IMR-90 (cell line): ENCODE measurements around the gene CFAP92. TPM values are rescaled to one million over a fixed set of nuclear protein-coding genes. Genes with fewer than 3 reads are reported as not detected.

Source experiments
- ATAC-seq: fragments of 200-7000 bp; cut with Tn5 transposase; 2 replicates; pipeline ENCODE4 v1.9.1; 2020; ENCODE audit warnings: low read depth, mild to moderate bottlenecking, moderate library complexity
- BruUV-seq: library from RNA; stranded (reverse); fragments of 400-500 nt; replicated peaks from 2 replicates; lab custom pipeline; 2021; lab: Mats Ljungman, UMichigan
- CTCF ChIA-PET: fragments of 300-600 bp; formaldehyde crosslinking; extraction: SDS; loops from one replicate; lab custom pipeline; 2021; ENCODE audit warnings: antibody characterized with exemption; lab: Yijun Ruan, JAX
- POLR2A ChIA-PET: fragments of 300-600 bp; sonication (Branson Sonifier 250); formaldehyde crosslinking; loops from one replicate; lab custom pipeline; 2022; ENCODE audit warnings: antibody characterized with exemption; ENCODE audit not compliant: unreplicated experiment; lab: Charles Lee
- DNase-seq: peaks from one replicate; pipeline ENCODE4 v3.0.0; 2013
- H2AFZ ChIP-seq: replicated peaks from 2 replicates; pipeline ENCODE3; 2013; ENCODE audit warnings: low read length, mild to moderate bottlenecking; ENCODE audit not compliant: poor library complexity
- H2AK5ac ChIP-seq: 2 replicates; pipeline ENCODE4 v1.6.1; 2013; ENCODE audit warnings: low read depth, low read length, inconsistent platforms
- H2AK9ac ChIP-seq: replicated peaks from 2 replicates; pipeline ENCODE3; 2013; ENCODE audit warnings: mild to moderate bottlenecking, low read depth, low read length, moderate library complexity; ENCODE audit not compliant: poor library complexity
- H2BK120ac ChIP-seq: 2 replicates; pipeline ENCODE4 v1.6.1; 2013; ENCODE audit warnings: low read depth, low read length, inconsistent platforms
- H2BK15ac ChIP-seq: 3 replicates; pipeline ENCODE4 v1.6.1; 2013; ENCODE audit warnings: low read depth, low read length, inconsistent platforms
- H2BK20ac ChIP-seq: 2 replicates; pipeline ENCODE4 v1.6.1; 2013; ENCODE audit warnings: low read depth, mild to moderate bottlenecking, inconsistent platforms, low read length, moderate library complexity
- H2BK5ac ChIP-seq: 2 replicates; pipeline ENCODE4 v1.6.1; 2013; ENCODE audit warnings: mild to moderate bottlenecking, low read depth, low read length, inconsistent platforms; ENCODE audit not compliant: poor library complexity, severe bottlenecking
- H3K14ac ChIP-seq: replicated peaks from 2 replicates; pipeline ENCODE4 v1.6.1; 2013; ENCODE audit warnings: low read depth, low read length, inconsistent platforms
- H3K18ac ChIP-seq: 2 replicates; pipeline ENCODE4 v1.6.1; 2013; ENCODE audit warnings: low read depth, low read length, control low read depth
- H3K23ac ChIP-seq: 2 replicates; pipeline ENCODE4 v1.6.1; 2013; ENCODE audit warnings: low read depth, low read length, inconsistent platforms
- H3K27ac ChIP-seq: 2 replicates; pipeline ENCODE4 v1.5.1; 2013; ENCODE audit warnings: mild to moderate bottlenecking, control low read depth, low read length; ENCODE audit not compliant: insufficient read depth
- H3K27me3 ChIP-seq: 2 replicates; pipeline ENCODE4 v1.6.1; 2013; ENCODE audit warnings: low read length; ENCODE audit not compliant: control insufficient read depth, insufficient read depth
- H3K36me3 ChIP-seq: 2 replicates; pipeline ENCODE4 v1.6.1; 2013; ENCODE audit warnings: low read length, mixed read lengths; ENCODE audit not compliant: control insufficient read depth, insufficient read depth
- H3K4ac ChIP-seq: 2 replicates; pipeline ENCODE4 v1.6.1; 2013; ENCODE audit warnings: low read depth, low read length, inconsistent platforms
- H3K4me1 ChIP-seq: 2 replicates; pipeline ENCODE4 v1.6.1; 2013; ENCODE audit warnings: low read length, mixed read lengths; ENCODE audit not compliant: control insufficient read depth, insufficient read depth
- H3K4me2 ChIP-seq: 2 replicates; pipeline ENCODE4 v1.6.1; 2013; ENCODE audit warnings: low read depth, mild to moderate bottlenecking, control low read depth, low read length, moderate library complexity
- H3K4me3 ChIP-seq: 2 replicates; pipeline ENCODE4 v1.5.1; 2013; ENCODE audit warnings: low read depth, mild to moderate bottlenecking, control low read depth, low read length, moderate library complexity; ENCODE audit not compliant: insufficient read depth
- H3K56ac ChIP-seq: 2 replicates; pipeline ENCODE4 v1.6.1; 2013; ENCODE audit warnings: low read length, inconsistent platforms; ENCODE audit not compliant: insufficient read depth; ENCODE audit errors: extremely low read depth
- H3K79me1 ChIP-seq, 2 experiments: 2 replicates each; pipeline ENCODE4 v1.6.1; 2013; ENCODE audit warnings: low read length in 2 of 2, inconsistent platforms in 1 of 2, low read depth in 1 of 2
- H3K9ac ChIP-seq: 2 replicates; pipeline ENCODE4 v1.6.1; 2013; ENCODE audit warnings: low read depth, low read length, control low read depth
- H3K9me1 ChIP-seq: 2 replicates; pipeline ENCODE4 v1.6.1; 2013; ENCODE audit warnings: low read length, inconsistent platforms; ENCODE audit not compliant: insufficient read depth
- H3K9me3 ChIP-seq: 2 replicates; pipeline ENCODE4 v1.6.1; 2013; ENCODE audit warnings: low read length; ENCODE audit not compliant: control insufficient read depth, insufficient read depth
- H4K20me1 ChIP-seq: 2 replicates; pipeline ENCODE4 v1.6.1; 2013; ENCODE audit warnings: low read length, inconsistent platforms; ENCODE audit not compliant: insufficient read depth
- H4K5ac ChIP-seq: 2 replicates; pipeline ENCODE4 v1.6.1; 2013; ENCODE audit warnings: mild to moderate bottlenecking, low read depth, low read length, control low read depth
- H4K8ac ChIP-seq, 2 experiments: 2 replicates each; pipeline ENCODE4 v1.6.1; 2013; ENCODE audit warnings: low read depth in 2 of 2, low read length in 2 of 2, control low read depth in 1 of 2, inconsistent platforms in 1 of 2
- H4K91ac ChIP-seq: 2 replicates; pipeline ENCODE4 v1.6.1; 2013; ENCODE audit warnings: low read depth, low read length, inconsistent platforms; ENCODE audit not compliant: insufficient read depth
- BHLHE40 ChIP-seq: fragments of 150-350 bp; IDR thresholded peaks from 2 replicates; pipeline ENCODE4 v1.6.1; 2016; ENCODE audit warnings: mild to moderate bottlenecking, low read depth, low read length
- CEBPB ChIP-seq: IDR thresholded peaks from 2 replicates; pipeline ENCODE4 v1.6.1; 2012; ENCODE audit warnings: low read depth, low read length, improper control_type of control experiment
- CHD1 ChIP-seq: IDR thresholded peaks from 2 replicates; pipeline ENCODE4 v1.6.1; 2012; ENCODE audit warnings: low read depth, low read length, improper control_type of control experiment
- ELK1 ChIP-seq: fragments of 150-350 bp; IDR thresholded peaks from 2 replicates; pipeline ENCODE4 v1.6.1; 2016; ENCODE audit warnings: low read depth, mild to moderate bottlenecking, low read length, moderate library complexity, borderline replicate concordance
- FOS ChIP-seq: fragments of 150-350 bp; IDR thresholded peaks from 2 replicates; pipeline ENCODE4 v1.6.1; 2016; ENCODE audit warnings: low read depth, low read length
- MAFK ChIP-seq: IDR thresholded peaks from 2 replicates; pipeline ENCODE4 v1.6.1; 2012; ENCODE audit warnings: low read depth, low read length, improper control_type of control experiment
- MAZ ChIP-seq: IDR thresholded peaks from 2 replicates; pipeline ENCODE4 v1.6.1; 2012; ENCODE audit warnings: low read depth, mild to moderate bottlenecking, low read length, improper control_type of control experiment, moderate library complexity, borderline replicate concordance
- MXI1 ChIP-seq: IDR thresholded peaks from 2 replicates; pipeline ENCODE4 v1.6.1; 2012; ENCODE audit warnings: low read depth, mild to moderate bottlenecking, low read length, moderate library complexity, borderline replicate concordance
- NFE2L2 ChIP-seq: fragments of 150-350 bp; IDR thresholded peaks from 2 replicates; pipeline ENCODE4 v1.6.1; 2016; ENCODE audit warnings: low read depth, mild to moderate bottlenecking, low read length
- POLR2A ChIP-seq: IDR thresholded peaks from 2 replicates; pipeline ENCODE4 v1.6.1; 2012; ENCODE audit warnings: mild to moderate bottlenecking, low read depth, low read length
- RAD21 ChIP-seq: IDR thresholded peaks from 2 replicates; pipeline ENCODE4 v1.6.1; 2012; ENCODE audit warnings: low read length, improper control_type of control experiment
- RCOR1 ChIP-seq: IDR thresholded peaks from 2 replicates; pipeline ENCODE4 v1.6.1; 2012; ENCODE audit warnings: mild to moderate bottlenecking, low read length, improper control_type of control experiment; ENCODE audit not compliant: insufficient replicate concordance
- RFX5 ChIP-seq: IDR thresholded peaks from 2 replicates; pipeline ENCODE4 v1.8.0; 2012; ENCODE audit warnings: low read depth, mild to moderate bottlenecking, low read length, moderate library complexity
- SMC3 ChIP-seq: fragments of 150-350 bp; IDR thresholded peaks from 2 replicates; pipeline ENCODE4 v1.6.1; 2016; ENCODE audit warnings: low read depth, mild to moderate bottlenecking, antibody characterized with exemption, low read length, moderate library complexity
- USF2 ChIP-seq: fragments of 150-350 bp; IDR thresholded peaks from 2 replicates; pipeline ENCODE4 v1.6.1; 2017; ENCODE audit warnings: mild to moderate bottlenecking, antibody characterized with exemption, low read length, low read depth
- WGBS, 2 experiments: methylation state at CpG; one replicate each; pipeline versions ENCODE4 v1.1.5 to v1.1.7; 2013; ENCODE audit warnings: missing lambda C conversion rate in 2 of 2; ENCODE audit not compliant: insufficient read length in 1 of 2; ENCODE audit errors: extremely low coverage in 2 of 2; 5-methylcytosine and 5-hydroxymethylcytosine counted together
- dilution Hi-C: fragments of 300-500 bp; cut with HindIII; formaldehyde crosslinking; loops from one replicate; pipeline ENCODE4 v1.14.3; 2018; ENCODE audit warnings: low sequenced_read_pairs; ENCODE audit not compliant: unreplicated experiment
- in situ Hi-C: fragments of 300-500 bp; cut with MboI; formaldehyde crosslinking; loops from 3 replicates; pipeline ENCODE4 v1.14.3; 2019; ENCODE audit warnings: low sequenced_read_pairs, inconsistent platforms, mixed read lengths
- intact Hi-C: fragments of 100-400 bp; cut with micrococcal nuclease; formaldehyde crosslinking; loops from 2 replicates; pipeline ENCODE4 v1.10.0; 2022
- polyA plus RNA-seq, 3 experiments: library from polyadenylated mRNA; depleted of rRNA; stranded (reverse); fragments of >200 nt; gene quantifications; 2 replicates each; pipeline ENCODE4 v1.2.3, GENCODE V29; 2012; ENCODE audit warnings: low replicate concordance in 1 of 3
- total RNA-seq: library from RNA; depleted of rRNA; stranded (reverse); fragments of >200 nt; gene quantifications from 2 replicates; pipeline ENCODE4 v1.2.3, GENCODE V29; 2012
- TF ChIP-seq, protein P1 (sequence below): conservative IDR thresholded peaks from 2 replicates; pipeline ENCODE4 v1.5.1; 2012; ENCODE audit warnings: mild to moderate bottlenecking, low read depth, low read length, improper control_type of control experiment

Gene CFAP92
- total and polyA plus RNA-seq, 2 of the 4 experiments (the other 2 are of a cell fraction) = not detected

DNA sequence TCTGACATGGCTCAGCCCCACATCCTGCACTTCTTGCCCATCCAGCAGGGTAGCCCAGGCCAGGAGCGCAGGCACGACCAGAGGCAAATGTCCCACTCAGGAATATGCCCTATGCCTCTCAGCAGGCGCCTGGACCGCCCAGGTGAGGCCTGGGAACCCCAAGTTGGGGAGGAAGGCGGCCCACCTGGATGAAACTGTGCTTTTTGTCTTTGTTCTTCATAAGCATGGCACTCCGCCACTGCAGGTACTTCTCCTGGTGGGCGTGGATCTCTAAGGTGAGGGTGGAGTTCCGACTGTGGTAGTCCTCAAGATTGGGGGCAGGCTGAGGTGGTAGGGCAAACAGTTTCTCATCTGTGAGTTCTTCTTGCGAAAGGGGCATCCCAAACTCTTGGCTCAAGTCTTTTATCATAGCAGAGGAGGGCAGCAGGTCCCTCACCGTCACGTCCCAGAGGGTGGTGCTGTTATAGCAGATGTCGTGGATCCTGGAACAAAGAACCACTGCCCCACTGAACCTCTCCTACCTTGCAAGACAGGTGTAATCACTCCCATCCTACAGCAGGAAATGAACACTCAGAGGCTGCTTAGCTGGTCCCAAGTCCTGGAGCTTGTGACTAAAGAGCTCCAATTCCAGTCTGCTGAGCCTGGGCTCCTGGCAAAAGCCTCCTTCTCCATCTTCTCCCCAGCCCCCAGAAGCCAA, 61.2 kb downstream of the CFAP92 start:
- no peaks in the 10 kb centered on the region for H3K79me1 ChIP-seq
- dilution Hi-C loops (no loop called here), intact Hi-C loops (no loop called here), in situ Hi-C loops (no loop called here)
- H4K8ac ChIP-seq = no peak overlapping the region
- no peak overlapping the region for H2BK120ac ChIP-seq
- TF ChIP-seq MAZ (no peak), ELK1 (no peak), USF2 (no peak), RCOR1 (no peak), MAFK (no peak), NFE2L2 (no peak), FOS (no peak), RAD21 (no peak), SMC3 (no peak), RFX5 (no peak), CHD1 (no peak), CEBPB (no peak), BHLHE40 (no peak), POLR2A (no peak), MXI1 (no peak)
- TF ChIP-seq, protein P1, sequence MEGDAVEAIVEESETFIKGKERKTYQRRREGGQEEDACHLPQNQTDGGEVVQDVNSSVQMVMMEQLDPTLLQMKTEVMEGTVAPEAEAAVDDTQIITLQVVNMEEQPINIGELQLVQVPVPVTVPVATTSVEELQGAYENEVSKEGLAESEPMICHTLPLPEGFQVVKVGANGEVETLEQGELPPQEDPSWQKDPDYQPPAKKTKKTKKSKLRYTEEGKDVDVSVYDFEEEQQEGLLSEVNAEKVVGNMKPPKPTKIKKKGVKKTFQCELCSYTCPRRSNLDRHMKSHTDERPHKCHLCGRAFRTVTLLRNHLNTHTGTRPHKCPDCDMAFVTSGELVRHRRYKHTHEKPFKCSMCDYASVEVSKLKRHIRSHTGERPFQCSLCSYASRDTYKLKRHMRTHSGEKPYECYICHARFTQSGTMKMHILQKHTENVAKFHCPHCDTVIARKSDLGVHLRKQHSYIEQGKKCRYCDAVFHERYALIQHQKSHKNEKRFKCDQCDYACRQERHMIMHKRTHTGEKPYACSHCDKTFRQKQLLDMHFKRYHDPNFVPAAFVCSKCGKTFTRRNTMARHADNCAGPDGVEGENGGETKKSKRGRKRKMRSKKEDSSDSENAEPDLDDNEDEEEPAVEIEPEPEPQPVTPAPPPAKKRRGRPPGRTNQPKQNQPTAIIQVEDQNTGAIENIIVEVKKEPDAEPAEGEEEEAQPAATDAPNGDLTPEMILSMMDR = no peak
- no peak overlapping the region for H3K56ac ChIP-seq
- peaks cover 2% of the 10 kb centered on the region; the same call in 1 of the 2 replicates for H3K9me3 ChIP-seq
- no peak overlapping the region for H3K14ac ChIP-seq
- no peak overlapping the region for H2BK5ac ChIP-seq
- no peaks in the 10 kb centered on the region for H3K4me1 ChIP-seq
- no peak overlapping the region for H4K5ac ChIP-seq
- DNase-seq = no peak
- no peaks in the 10 kb centered on the region for H3K36me3 ChIP-seq
- H3K4me3 ChIP-seq = no peak overlapping the region
- H3K4me2 ChIP-seq = no peak overlapping the region
- H2AK9ac ChIP-seq = no peak overlapping the region
- H3K18ac ChIP-seq = no peak overlapping the region
- H3K9me1 ChIP-seq = no peaks in the 10 kb centered on the region
- BruUV-seq = no TSS peak
- 40% methylated on average over 2 of the region's 12 CpGs; no CpG with 5 or more reads in 1 of the 2 experiments for WGBS, 2 experiments
- no peak overlapping the region for H3K9ac ChIP-seq
- H2BK15ac ChIP-seq = no peak overlapping the region
- no peak overlapping the region for H3K23ac ChIP-seq
- H3K4ac ChIP-seq = no peak overlapping the region
- no peak overlapping the region for H4K91ac ChIP-seq
- H2AFZ ChIP-seq = no peak overlapping the region
- ChIA-PET POLR2A (no interaction called here), CTCF (no interaction called here)
- no peaks in the 10 kb centered on the region for H4K20me1 ChIP-seq
- ATAC-seq = no peak
- no peak overlapping the region for H2BK20ac ChIP-seq
- H3K27ac ChIP-seq = no peak overlapping the region
- peaks cover 22% of the 10 kb centered on the region for H3K27me3 ChIP-seq
- H2AK5ac ChIP-seq = no peak overlapping the region
